ENCODE results near the gene GPA33. TPM values are rescaled to one million over a fixed set of nuclear protein-coding genes. Genes with fewer than 3 reads are reported as not detected.
A peak's percentile ranks its signal among the peaks of the same experiment; 100 is the strongest.

Gene GPA33
- total RNA-seq, 3 donors from 2014 or later: 0.15 to 3.6 (median 0.16) TPM

GRCh38 chr1:167136191-167136614, 46.0 kb upstream of the GPA33 start:
- no peaks in the 10 kb centered on the region for H3K9me3 ChIP-seq
- TF ChIP-seq CTCF (IDR thresholded peaks at IDR 0.05): no peak
- no peak for TF ChIP-seq POLR2AphosphoS5 (IDR thresholded peaks at IDR 0.05)
- no peak for TF ChIP-seq POLR2A (IDR thresholded peaks at IDR 0.05)
- H3K27me3 ChIP-seq: peaks cover 0 to 2% of the 10 kb centered on the region in 2 donors
- intact Hi-C loops (cut with DNase I; ENCODE audit: low total_unique reads): no loop called here
- no peaks in the 10 kb centered on the region for H3K36me3 ChIP-seq
- H3K4me1 ChIP-seq: no peaks in the 10 kb centered on the region
- DNase-seq (ENCODE audit: low spot score in 2 of 2): peak in 1 of 2 donors; percentile 27
- no peak overlapping the region for H3K4me3 ChIP-seq
- H3K27ac ChIP-seq: no peak overlapping the region

GRCh38 chr1:167135281-167135840, 45.2 kb upstream of the GPA33 start:
- Histone ChIP-seq H3K9me3 (no peaks in the 10 kb centered on the region), H3K27ac (no peak overlapping the region), H3K36me3 (no peaks in the 10 kb centered on the region), H3K27me3 (peaks cover 0 to 7% of the 10 kb centered on the region in 2 donors), H3K4me1 (no peaks in the 10 kb centered on the region), H3K4me3 (no peak overlapping the region)
- DNase-seq (ENCODE audit: low spot score in 2 of 2): no peak
- intact Hi-C loops (cut with DNase I; ENCODE audit: low total_unique reads): no loop called here
- no peak for TF ChIP-seq CTCF (IDR thresholded peaks at IDR 0.05)
- no peak for TF ChIP-seq POLR2AphosphoS5 (IDR thresholded peaks at IDR 0.05)
- no peak for TF ChIP-seq POLR2A (IDR thresholded peaks at IDR 0.05)

- no peak for DNase-seq (ENCODE audit: low spot score in 2 of 2)
- no peak overlapping the region for H3K27ac ChIP-seq
- no peak for TF ChIP-seq CTCF (IDR thresholded peaks at IDR 0.05)
- TF ChIP-seq POLR2AphosphoS5 (IDR thresholded peaks at IDR 0.05): no peak
- no peak for TF ChIP-seq POLR2A (IDR thresholded peaks at IDR 0.05)
- peaks cover 0 to 7% of the 10 kb centered on the region in 2 donors for H3K27me3 ChIP-seq
- intact Hi-C loops (cut with DNase I; ENCODE audit: low total_unique reads): no loop called here
- no peak overlapping the region for H3K4me3 ChIP-seq
- no peaks in the 10 kb centered on the region for H3K4me1 ChIP-seq
- H3K36me3 ChIP-seq: no peaks in the 10 kb centered on the region
- no peaks in the 10 kb centered on the region for H3K9me3 ChIP-seq
These were observed 42.3 kb upstream of the GPA33 start for GRCh38 chr1:167132301-167133010.

- no peak for DNase-seq (ENCODE audit: low spot score in 2 of 2)
These were observed 40.8 kb upstream of the GPA33 start for GRCh38 chr1:167130829-167131510.

More at GRCh38 chr1:167130829-167131510, 40.8 kb upstream of the GPA33 start:
- peaks cover 0 to 14% of the 10 kb centered on the region in 2 donors for H3K27me3 ChIP-seq
- no peaks in the 10 kb centered on the region for H3K4me1 ChIP-seq
- no peak overlapping the region for H3K27ac ChIP-seq
- no peak overlapping the region for H3K4me3 ChIP-seq
- no peaks in the 10 kb centered on the region for H3K36me3 ChIP-seq
- TF ChIP-seq POLR2AphosphoS5 (IDR thresholded peaks at IDR 0.05): no peak
- TF ChIP-seq POLR2A (IDR thresholded peaks at IDR 0.05): no peak
- no peak for TF ChIP-seq CTCF (IDR thresholded peaks at IDR 0.05)
- intact Hi-C loops (cut with DNase I; ENCODE audit: low total_unique reads): no loop called here
- H3K9me3 ChIP-seq: no peaks in the 10 kb centered on the region
